Activated T-cell treated with anti-CD3 and anti-CD28 coated beads, Interleukin-2, amount 50 U/mL, for 72 hours (primary cell): ENCODE data around the gene PHB1. TPM values are rescaled to one million over a fixed set of nuclear protein-coding genes. Genes with fewer than 3 reads are reported as not detected.

Experiments used
- ATAC-seq, 2 donors: fragments of 150-1000 bp; cut with Tn5 transposase; replicated peaks in 1 of 2; 2 replicates each; pipeline ENCODE4 v1.10.0; 2021; ENCODE audit warnings: moderate library complexity in 2 of 2, mild to moderate bottlenecking in 1 of 2
- DNase-seq, 2 donors: peaks; one replicate each; pipeline ENCODE4 v3.0.0; 2021 to 2022; ENCODE audit warnings: mixed read lengths in 1 of 2
- H3K27ac Mint-ChIP-seq: one replicate; pipeline ENCODE4 v1.8.0; 2022; ENCODE audit warnings: mild to moderate bottlenecking, moderate library complexity, mixed read lengths
- H3K27me3 Mint-ChIP-seq: one replicate; pipeline ENCODE4 v1.8.0; 2022; ENCODE audit warnings: low read depth, mixed read lengths
- H3K36me3 Mint-ChIP-seq, 2 donors: one replicate each; pipeline ENCODE4 v1.8.0; 2022; ENCODE audit warnings: mixed read lengths in 2 of 2, mild to moderate bottlenecking in 1 of 2; ENCODE audit not compliant: insufficient read depth in 2 of 2
- H3K4me1 Mint-ChIP-seq: one replicate; pipeline ENCODE4 v1.8.0; 2022; ENCODE audit warnings: low read depth, mixed read lengths
- H3K4me3 Mint-ChIP-seq, 2 donors: one replicate each; pipeline ENCODE4 v1.8.0; 2022; ENCODE audit warnings: mild to moderate bottlenecking in 2 of 2, mixed read lengths in 2 of 2, moderate library complexity in 2 of 2
- H3K9me3 Mint-ChIP-seq, 2 donors: one replicate each; pipeline ENCODE4 v1.8.0; 2022; ENCODE audit warnings: mixed read lengths in 2 of 2
- total RNA-seq, 2 donors: library from RNA; stranded (reverse); gene quantifications; one replicate each; pipeline ENCODE4 v1.2.3, GENCODE V29; 2022

The PHB1 gene
- total RNA-seq, result 100 to 1,000 TPM in 1 of 2 donors, 10 to 100 TPM in 1; 91.4 to 119 TPM

DNA sequence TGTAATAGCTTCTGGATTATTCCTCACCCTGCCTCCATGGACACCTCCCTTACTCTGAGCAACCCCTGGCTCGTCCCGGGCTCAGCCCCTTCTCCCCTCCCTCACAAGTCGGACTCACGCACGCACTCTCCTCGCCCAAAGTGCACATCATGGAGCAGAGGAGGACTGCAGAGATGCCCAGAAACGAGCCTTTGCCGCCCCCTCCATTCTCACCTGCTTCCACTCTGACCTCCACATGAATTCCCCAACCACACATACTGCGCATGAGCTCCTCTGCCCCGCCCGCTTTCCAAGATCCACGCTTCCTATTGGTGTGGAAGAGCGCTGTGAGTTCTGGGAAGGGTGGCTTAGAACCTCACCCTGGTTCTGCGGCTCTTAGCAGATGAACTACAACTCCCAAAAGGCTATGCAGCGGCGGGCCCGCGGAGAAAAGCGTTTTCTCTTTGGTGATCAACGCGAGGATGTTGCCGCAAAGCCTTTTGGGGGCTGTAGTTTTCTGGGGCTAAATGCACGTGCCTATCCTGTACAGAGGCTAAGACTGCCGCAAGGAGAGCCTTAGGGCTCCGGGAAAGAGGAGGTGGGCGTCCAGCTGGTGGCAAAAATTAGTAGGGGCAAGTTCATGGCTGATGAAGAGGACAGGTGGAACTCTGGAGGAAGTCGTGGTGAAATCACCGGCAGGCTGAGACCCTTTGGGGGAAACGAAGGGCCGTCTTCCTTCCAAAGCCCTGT, at the start of gene PHB1:
TSS of gene PHB1 (minus strand) at position 261 of the 729 bp plus-strand sequence. CDS start 1,618 bp downstream, outside the sequence.
- peak; percentile 99 for ATAC-seq
- peaks cover 11 to 16% of the 10 kb centered on the region in 2 donors for H3K36me3 Mint-ChIP-seq
- H3K27ac Mint-ChIP-seq, result peak within 1 kb of the TSS; percentile 54
- H3K27me3 Mint-ChIP-seq, result no peaks in the 10 kb centered on the region
- H3K4me3 Mint-ChIP-seq, result peak within 1 kb of the TSS; percentile 90 to 100
- peak; percentile 92 to 96 for DNase-seq
- H3K9me3 Mint-ChIP-seq, result no peaks in the 10 kb centered on the region
- H3K4me1 Mint-ChIP-seq, result peaks cover 40% of the 10 kb centered on the region

DNA sequence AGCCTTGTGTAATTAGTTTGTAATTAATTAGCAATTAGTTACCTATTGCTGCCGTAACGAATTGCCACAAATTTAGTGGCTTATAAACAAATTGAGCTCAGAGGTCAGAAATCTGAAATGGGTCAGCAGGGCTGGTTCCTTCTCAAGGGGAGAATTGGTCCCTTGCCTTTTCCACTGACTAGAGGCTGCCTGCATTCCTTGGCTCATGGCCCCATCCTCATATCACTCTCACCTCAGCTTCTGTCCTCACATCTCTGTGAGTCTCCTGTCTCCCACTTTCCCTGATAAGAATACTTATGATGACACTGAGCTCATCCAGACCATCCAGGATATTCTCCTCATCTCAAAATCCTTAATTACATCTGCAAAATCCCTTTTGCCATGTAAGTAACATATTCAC, 49.4 kb upstream of the PHB1 start:
- Mint-ChIP-seq H3K36me3 (peaks cover 2% of the 10 kb centered on the region in 2 donors), H3K27ac (no peak overlapping the region)

DNA sequence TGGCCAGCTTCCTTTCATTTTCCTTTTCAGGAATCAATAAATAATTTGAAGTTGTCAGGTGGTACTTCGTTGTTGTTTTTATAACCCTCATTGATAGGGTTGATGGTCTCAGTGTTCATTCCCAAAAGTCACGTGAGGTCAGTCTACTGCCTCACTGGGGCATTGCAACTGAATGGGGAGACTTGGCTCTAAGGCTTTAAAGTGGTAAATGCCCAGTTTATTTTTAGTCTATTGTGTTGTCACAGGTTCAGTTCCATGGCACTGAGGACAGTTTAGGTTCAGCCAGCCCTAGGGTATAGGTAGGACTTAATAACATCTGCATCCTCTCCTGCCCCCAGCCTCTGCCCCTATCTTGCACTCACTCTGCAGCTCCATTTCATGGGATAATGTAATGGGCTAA, 46.9 kb upstream of the PHB1 start:
- no peak for ATAC-seq
- no peak overlapping the region for H3K4me3 Mint-ChIP-seq
- peaks cover 0 to 3% of the 10 kb centered on the region in 2 donors for H3K9me3 Mint-ChIP-seq
- no peak for DNase-seq
- H3K27ac Mint-ChIP-seq, result no peak overlapping the region
- peaks cover 2% of the 10 kb centered on the region in 2 donors for H3K36me3 Mint-ChIP-seq
- H3K4me1 Mint-ChIP-seq, result peaks cover 2% of the 10 kb centered on the region
- H3K27me3 Mint-ChIP-seq, result peaks cover 55% of the 10 kb centered on the region

More for the DNA sequence above, 49.4 kb upstream of the PHB1 start:
- no peak for DNase-seq
- peaks cover 60% of the 10 kb centered on the region for H3K27me3 Mint-ChIP-seq
- H3K4me1 Mint-ChIP-seq, result no peaks in the 10 kb centered on the region
- H3K4me3 Mint-ChIP-seq, result no peak overlapping the region
- H3K9me3 Mint-ChIP-seq, result peaks cover 0 to 3% of the 10 kb centered on the region in 2 donors
- ATAC-seq, result no peak

DNA sequence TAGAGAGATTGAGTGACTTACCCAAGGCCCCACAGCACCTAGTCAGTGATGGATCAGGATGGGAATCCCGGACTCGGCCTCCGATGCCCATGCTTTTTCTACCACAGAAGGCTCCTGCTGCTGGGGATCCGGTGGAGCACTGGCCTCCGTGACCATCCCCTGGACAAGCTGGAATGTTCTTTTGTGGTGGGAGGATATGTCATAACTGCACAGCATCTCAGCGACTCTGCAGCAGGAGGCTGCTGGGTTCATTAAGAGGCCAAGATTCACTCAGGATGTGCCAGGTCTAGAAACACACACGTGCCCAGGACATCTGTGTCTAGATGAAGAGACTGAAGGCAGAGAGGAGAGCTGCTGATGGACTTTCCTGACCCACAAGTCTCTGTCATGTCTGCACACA, 45.7 kb upstream of the PHB1 start:
- Mint-ChIP-seq H3K36me3 (peaks cover 2% of the 10 kb centered on the region in 2 donors), H3K4me1 (peaks cover 5% of the 10 kb centered on the region), H3K27ac (no peak overlapping the region), H3K4me3 (no peak overlapping the region), H3K9me3 (peaks cover 0 to 3% of the 10 kb centered on the region in 2 donors), H3K27me3 (peaks cover 54% of the 10 kb centered on the region)
- DNase-seq, result no peak
- ATAC-seq, result no peak

DNA sequence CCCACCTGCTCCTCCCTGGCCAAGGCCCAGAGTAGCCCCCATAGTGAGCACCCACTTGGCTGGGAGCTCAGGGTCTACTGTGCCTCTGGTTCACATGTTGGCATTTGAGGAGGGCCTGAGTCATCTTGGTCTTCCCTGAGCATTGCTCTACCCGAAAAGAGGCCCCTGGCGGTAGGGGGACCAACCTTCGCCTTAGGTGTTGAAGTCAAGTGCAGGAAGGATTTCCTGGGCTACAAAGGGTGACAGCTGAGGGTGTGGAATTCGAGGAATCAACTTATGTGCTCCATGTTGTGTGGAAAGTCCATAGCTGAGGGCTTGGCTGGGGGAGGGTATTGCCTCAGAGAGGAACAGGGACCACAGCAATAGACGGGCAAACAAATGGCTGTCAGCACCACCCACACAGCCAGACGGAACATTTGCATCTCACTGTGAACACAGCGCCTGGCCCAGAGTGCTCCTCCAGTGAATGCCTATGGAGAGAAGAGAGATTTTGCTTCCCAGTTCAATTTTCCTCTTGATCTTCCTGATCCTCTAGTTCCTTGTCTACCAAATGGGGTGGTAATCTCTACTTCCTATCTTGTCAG, 44.8 kb upstream of the PHB1 start:
- Mint-ChIP-seq H3K9me3 (peaks cover 0 to 3% of the 10 kb centered on the region in 2 donors), H3K4me3 (no peak overlapping the region), H3K36me3 (peaks cover 2% of the 10 kb centered on the region in 2 donors), H3K27ac (no peak overlapping the region), H3K4me1 (peaks cover 5% of the 10 kb centered on the region), H3K27me3 (peaks cover 60% of the 10 kb centered on the region)
- ATAC-seq, result no peak
- no peak for DNase-seq

DNA sequence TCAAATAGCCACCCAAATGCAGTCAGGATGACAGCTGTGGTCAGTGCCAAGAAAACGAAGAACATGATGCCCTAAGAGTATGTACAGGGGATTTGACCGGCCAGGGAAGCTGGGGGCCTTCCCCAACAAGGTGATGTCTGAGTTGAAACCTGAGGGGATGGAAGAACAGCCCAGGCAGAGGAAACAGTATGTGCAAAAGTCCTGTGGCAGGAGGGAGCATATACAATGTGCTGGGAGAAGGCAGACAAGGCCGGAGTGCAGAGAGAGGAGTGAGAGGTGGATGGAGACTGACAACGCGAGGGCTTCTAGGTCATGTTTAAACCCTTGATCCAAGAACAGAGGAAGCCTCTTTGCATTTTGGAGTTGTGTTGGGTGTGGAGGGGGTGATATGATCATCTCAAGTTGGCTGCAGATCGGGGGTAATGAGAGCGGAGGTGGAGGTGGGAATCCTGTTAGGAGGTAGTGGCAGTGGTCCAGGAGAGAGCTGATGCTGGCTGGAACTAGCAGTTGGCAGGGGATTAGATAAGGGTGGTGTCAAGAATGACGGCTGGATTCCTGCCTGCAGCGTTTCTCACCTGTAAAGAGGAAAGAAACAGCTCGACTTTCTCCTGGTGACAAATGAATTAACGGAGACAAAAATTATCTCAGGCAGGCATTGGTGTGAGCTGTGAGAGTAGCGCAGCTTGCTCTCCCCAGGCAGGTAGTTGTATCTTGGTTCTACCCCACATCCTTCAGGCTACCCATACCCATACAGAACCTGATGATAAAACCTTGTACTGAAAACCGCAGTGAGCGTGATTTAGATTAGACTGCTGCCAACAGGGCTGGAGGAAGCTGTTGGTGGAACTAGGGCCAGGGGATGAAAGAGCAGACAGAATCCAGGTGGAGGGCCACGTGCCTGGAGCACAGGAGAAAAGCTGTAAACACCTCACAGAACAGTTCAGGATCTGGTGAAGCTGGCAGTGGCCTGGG, 43.2 kb upstream of the PHB1 start:
- no peak overlapping the region for H3K27ac Mint-ChIP-seq
- H3K27me3 Mint-ChIP-seq, result peaks cover 51% of the 10 kb centered on the region
- H3K4me3 Mint-ChIP-seq, result no peak overlapping the region
- DNase-seq (no peak), ATAC-seq (no peak)
- H3K36me3 Mint-ChIP-seq, result no peaks in the 10 kb centered on the region
- H3K4me1 Mint-ChIP-seq, result peaks cover 5% of the 10 kb centered on the region
- no peaks in the 10 kb centered on the region for H3K9me3 Mint-ChIP-seq

DNA sequence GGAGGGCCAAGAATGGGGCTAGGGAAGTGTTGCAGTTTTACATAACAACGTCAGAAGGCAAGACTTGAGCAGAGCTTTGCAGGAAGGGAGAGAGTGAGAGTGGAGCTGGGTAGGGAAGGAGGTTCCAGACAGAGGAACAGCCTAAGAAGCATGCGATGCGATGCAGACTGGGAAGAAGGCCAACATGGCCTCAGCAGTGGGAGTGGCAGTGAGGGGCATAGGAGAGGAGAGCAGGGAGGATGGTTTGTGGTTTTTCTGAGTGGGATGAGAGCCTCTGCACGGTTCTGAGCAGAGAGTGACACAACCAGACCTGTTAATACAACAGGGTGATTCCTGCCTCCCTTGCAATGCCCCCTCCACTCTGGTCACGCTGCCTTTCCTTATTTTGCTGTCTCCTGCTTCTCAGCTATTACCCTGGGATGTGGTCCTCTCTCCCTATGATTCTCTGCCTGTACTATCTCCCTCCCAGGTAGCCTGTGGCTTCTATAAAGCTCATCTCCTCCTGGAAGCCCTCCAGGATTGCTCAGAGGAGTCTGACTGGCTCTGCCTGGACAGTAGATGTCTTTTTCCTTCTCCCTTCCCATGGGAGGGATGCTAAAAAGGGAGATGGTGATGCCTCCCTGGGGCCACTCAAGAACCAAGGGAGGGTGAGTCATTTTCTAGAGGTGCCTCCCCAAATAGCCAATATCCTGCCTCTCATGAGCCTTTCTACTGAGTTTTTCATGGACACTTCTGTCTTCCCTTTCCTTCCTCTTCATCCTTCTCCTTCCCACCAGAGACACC, 41.7 kb upstream of the PHB1 start:
- ATAC-seq (no peak), DNase-seq (no peak)
- no peaks in the 10 kb centered on the region for H3K9me3 Mint-ChIP-seq
- no peaks in the 10 kb centered on the region for H3K36me3 Mint-ChIP-seq
- peaks cover 5% of the 10 kb centered on the region for H3K4me1 Mint-ChIP-seq
- H3K27ac Mint-ChIP-seq, result no peak overlapping the region
- H3K27me3 Mint-ChIP-seq, result peaks cover 41% of the 10 kb centered on the region
- H3K4me3 Mint-ChIP-seq, result no peak overlapping the region

DNA sequence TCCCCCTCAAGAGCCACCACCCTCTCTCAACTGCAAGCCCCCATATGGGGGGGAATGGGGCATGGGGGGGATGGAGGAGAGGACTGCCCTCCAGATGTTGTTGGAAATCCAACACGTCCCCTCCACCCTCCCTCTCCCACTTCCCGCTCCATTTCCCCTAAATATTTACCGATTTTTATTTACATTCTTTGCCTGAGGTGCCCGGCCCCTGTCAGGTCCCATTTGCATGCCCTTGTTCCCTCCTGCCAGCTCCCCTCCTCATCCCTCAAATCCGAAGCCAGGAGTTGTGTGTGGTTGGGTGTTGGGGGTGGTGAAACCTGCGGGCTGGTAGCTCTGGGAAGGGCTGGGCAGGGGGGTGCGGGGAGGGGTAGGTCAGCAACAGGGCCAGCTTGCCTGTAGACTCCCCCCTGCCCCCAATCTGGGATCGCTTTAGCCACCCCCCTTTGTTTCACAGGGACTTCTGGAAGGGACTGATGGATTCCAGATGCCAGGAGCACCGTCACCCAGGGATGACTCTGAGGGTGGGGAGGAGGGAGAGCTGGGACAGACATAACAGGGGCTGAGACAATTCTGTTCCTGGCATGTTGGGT, 40.7 kb upstream of the PHB1 start:
- H3K4me3 Mint-ChIP-seq, result no peak overlapping the region
- DNase-seq (no peak), ATAC-seq (no peak)
- H3K27me3 Mint-ChIP-seq, result peaks cover 41% of the 10 kb centered on the region
- H3K27ac Mint-ChIP-seq, result no peak overlapping the region
- H3K9me3 Mint-ChIP-seq, result no peaks in the 10 kb centered on the region
- peaks cover 5% of the 10 kb centered on the region for H3K4me1 Mint-ChIP-seq
- no peaks in the 10 kb centered on the region for H3K36me3 Mint-ChIP-seq

DNA sequence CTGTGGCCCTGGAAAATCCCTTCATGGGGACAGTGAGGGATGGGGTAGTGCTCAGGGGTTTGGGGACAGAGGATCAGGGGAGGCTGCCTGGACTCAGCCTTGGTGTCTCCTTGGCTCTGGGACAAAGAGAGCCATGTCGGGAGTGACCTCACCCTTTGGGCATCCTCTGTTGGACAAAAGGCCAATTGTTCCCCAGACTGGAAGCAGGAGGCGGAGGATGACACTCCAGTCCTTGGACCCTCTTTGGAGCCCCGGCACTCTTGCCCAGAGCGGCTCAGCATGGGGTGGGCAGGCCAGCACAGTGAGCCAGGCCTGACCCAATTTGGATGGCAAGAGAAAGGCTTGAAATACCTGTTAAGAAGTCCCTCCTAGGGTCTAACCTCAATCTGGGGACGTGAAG, 39.4 kb upstream of the PHB1 start:
- no peak overlapping the region for H3K27ac Mint-ChIP-seq
- ATAC-seq, result no peak

DNA sequence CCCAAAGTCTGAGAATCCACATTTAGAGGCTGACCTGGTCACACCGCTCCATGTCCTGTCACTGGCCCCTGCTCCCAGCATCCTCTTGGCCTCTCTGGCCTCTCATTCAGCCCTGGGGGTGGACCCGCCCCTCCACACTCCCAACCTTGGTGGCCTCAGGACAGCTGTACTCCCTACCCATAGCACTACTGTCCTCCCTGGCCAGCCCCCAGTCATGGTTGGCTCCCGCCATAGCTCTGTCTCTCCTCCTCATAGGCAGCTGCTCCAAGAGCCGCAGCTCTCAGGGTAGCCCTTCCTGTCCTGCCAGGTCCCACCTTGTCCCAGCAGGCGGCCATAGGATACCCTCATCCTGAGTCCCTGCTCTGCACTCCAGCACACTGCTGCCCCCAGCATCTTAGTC, 38.0 kb upstream of the PHB1 start:
- Mint-ChIP-seq H3K27ac (no peak overlapping the region), H3K4me3 (no peak overlapping the region), H3K27me3 (peaks cover 26% of the 10 kb centered on the region), H3K36me3 (no peaks in the 10 kb centered on the region), H3K9me3 (no peaks in the 10 kb centered on the region), H3K4me1 (peaks cover 5% of the 10 kb centered on the region)
- DNase-seq (no peak), ATAC-seq (no peak)

More for the DNA sequence above, 39.4 kb upstream of the PHB1 start:
- no peak for DNase-seq
- H3K36me3 Mint-ChIP-seq, result no peaks in the 10 kb centered on the region
- H3K9me3 Mint-ChIP-seq, result no peaks in the 10 kb centered on the region
- peaks cover 5% of the 10 kb centered on the region for H3K4me1 Mint-ChIP-seq
- peaks cover 30% of the 10 kb centered on the region for H3K27me3 Mint-ChIP-seq
- H3K4me3 Mint-ChIP-seq, result no peak overlapping the region

DNA sequence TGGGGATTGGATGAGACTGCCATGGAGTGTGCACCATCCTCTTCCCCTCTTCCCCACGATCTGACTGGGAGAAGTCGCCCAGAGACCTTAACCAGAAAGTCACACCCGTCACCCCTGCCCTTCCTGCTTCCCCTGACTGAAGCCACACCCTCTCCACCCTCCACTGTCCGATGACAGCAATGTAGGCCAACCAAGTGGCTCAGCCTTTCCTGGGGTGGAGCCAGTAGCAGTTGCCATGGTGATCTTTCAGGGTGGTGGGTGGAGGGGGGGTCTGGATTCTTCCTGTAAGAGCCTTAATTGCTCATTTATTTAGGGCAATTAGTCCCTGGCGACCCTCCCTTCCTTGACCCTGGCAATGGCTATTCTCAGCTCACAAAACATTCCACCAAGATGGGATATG, 37.5 kb upstream of the PHB1 start:
- no peaks in the 10 kb centered on the region for H3K9me3 Mint-ChIP-seq
- no peak for ATAC-seq
- no peak overlapping the region for H3K27ac Mint-ChIP-seq

DNA sequence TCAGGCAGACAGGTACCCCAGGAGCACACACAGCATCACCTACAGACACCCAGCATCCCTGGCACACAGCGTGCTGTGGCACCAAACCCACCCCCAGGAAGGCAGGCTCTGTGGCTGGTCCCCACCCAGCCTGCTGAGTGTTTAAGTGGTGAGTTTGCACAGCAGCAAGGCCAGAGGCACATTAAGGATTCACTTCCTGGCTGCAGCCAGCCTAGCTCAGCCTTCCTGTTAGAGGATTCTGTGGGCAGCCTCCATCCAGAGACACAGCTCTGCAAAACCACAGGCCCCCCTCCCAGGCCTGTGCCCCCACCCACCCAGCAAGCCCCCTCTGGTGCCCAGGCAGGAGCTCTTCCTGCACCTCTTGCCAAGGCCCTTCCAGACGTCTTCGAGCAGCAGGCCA, 36.1 kb upstream of the PHB1 start:
- Mint-ChIP-seq H3K4me1 (no peaks in the 10 kb centered on the region), H3K27ac (no peak overlapping the region), H3K27me3 (peaks cover 7% of the 10 kb centered on the region), H3K4me3 (no peak overlapping the region), H3K9me3 (no peaks in the 10 kb centered on the region), H3K36me3 (no peaks in the 10 kb centered on the region)
- ATAC-seq, result no peak
- no peak for DNase-seq

More for the DNA sequence above, 37.5 kb upstream of the PHB1 start:
- Mint-ChIP-seq H3K4me1 (peaks cover 5% of the 10 kb centered on the region), H3K4me3 (no peak overlapping the region), H3K27me3 (peaks cover 21% of the 10 kb centered on the region), H3K36me3 (no peaks in the 10 kb centered on the region)
- no peak for DNase-seq
